H9 (cell line): ENCODE data around the gene MTG1. TPM values are rescaled to one million over a fixed set of nuclear protein-coding genes. Genes with fewer than 3 reads are reported as not detected.

Source experiments
- DNase-seq: peaks from one replicate; pipeline ENCODE4 v3.0.0-alpha.2; 2017
- H2AFZ ChIP-seq: one replicate; pipeline ENCODE4 v1.6.1; 2013; ENCODE audit warnings: mild to moderate bottlenecking, low read length, control low read depth, moderate library complexity
- H2AK5ac ChIP-seq: 2 replicates; pipeline ENCODE4 v1.6.1; 2013; ENCODE audit warnings: low read length, control low read depth, mixed read lengths; ENCODE audit not compliant: insufficient read length
- H2BK120ac ChIP-seq: one replicate; pipeline ENCODE4 v1.6.1; 2013; ENCODE audit warnings: low read depth, mild to moderate bottlenecking, low read length, control low read depth, inconsistent platforms; ENCODE audit not compliant: poor library complexity, severe bottlenecking
- H2BK12ac ChIP-seq: 2 replicates; pipeline ENCODE4 v1.6.1; 2013; ENCODE audit warnings: low read length, control low read depth, mixed read lengths, low read depth; ENCODE audit not compliant: insufficient read length
- H2BK15ac ChIP-seq: 2 replicates; pipeline ENCODE4 v1.6.1; 2013; ENCODE audit warnings: low read depth, low read length, control low read depth
- H2BK20ac ChIP-seq: one replicate; pipeline ENCODE4 v1.6.1; 2013; ENCODE audit warnings: low read depth, mild to moderate bottlenecking, low read length, control low read depth, inconsistent platforms; ENCODE audit not compliant: poor library complexity, severe bottlenecking
- H2BK5ac ChIP-seq: 2 replicates; pipeline ENCODE4 v1.6.1; 2013; ENCODE audit warnings: low read length, control low read depth, mixed read lengths; ENCODE audit not compliant: insufficient read length
- H3K14ac ChIP-seq: 2 replicates; pipeline ENCODE4 v1.6.1; 2013; ENCODE audit warnings: low read length, control low read depth; ENCODE audit not compliant: insufficient read depth
- H3K18ac ChIP-seq: 2 replicates; pipeline ENCODE4 v1.6.1; 2013; ENCODE audit warnings: low read depth, mild to moderate bottlenecking, mixed read lengths, low read length, control low read depth; ENCODE audit not compliant: insufficient read length
- H3K23ac ChIP-seq: 2 replicates; pipeline ENCODE4 v1.6.1; 2013; ENCODE audit warnings: low read length, control low read depth, mixed read lengths, low read depth; ENCODE audit not compliant: insufficient read length
- H3K23me2 ChIP-seq: 2 replicates; pipeline ENCODE4 v1.6.1; 2013; ENCODE audit warnings: low read depth, mild to moderate bottlenecking, mixed read lengths, low read length, control low read depth; ENCODE audit not compliant: insufficient read length, poor library complexity, severe bottlenecking
- H3K27ac ChIP-seq: 2 replicates; pipeline ENCODE4 v1.5.1; 2013; ENCODE audit warnings: low read length, control low read depth, mixed read lengths, low read depth; ENCODE audit not compliant: insufficient read length
- H3K27me3 ChIP-seq: 2 replicates; pipeline ENCODE4 v1.6.1; 2013; ENCODE audit warnings: low read length, control low read depth, inconsistent platforms; ENCODE audit not compliant: insufficient read depth
- H3K4ac ChIP-seq: 2 replicates; pipeline ENCODE4 v1.6.1; 2013; ENCODE audit warnings: low read depth, mild to moderate bottlenecking, control low read depth, inconsistent platforms, low read length, moderate library complexity
- H3K4me1 ChIP-seq: 2 replicates; pipeline ENCODE4 v1.6.1; 2013; ENCODE audit warnings: low read length, control low read depth, inconsistent platforms; ENCODE audit not compliant: insufficient read depth
- H3K4me2 ChIP-seq: 2 replicates; pipeline ENCODE4 v1.6.1; 2013; ENCODE audit warnings: low read length, control low read depth, mixed read lengths; ENCODE audit not compliant: insufficient read length, insufficient read depth
- H3K56ac ChIP-seq: 2 replicates; pipeline ENCODE4 v1.6.1; 2013; ENCODE audit warnings: low read depth, mild to moderate bottlenecking, mixed read lengths, low read length, control low read depth; ENCODE audit not compliant: insufficient read length
- H3K79me1 ChIP-seq: 2 replicates; pipeline ENCODE4 v1.6.1; 2013; ENCODE audit warnings: low read depth, mild to moderate bottlenecking, moderate library complexity, low read length, control low read depth, inconsistent platforms; ENCODE audit not compliant: insufficient read depth, poor library complexity, severe bottlenecking
- H3K79me2 ChIP-seq: 2 replicates; pipeline ENCODE4 v1.6.1; 2013; ENCODE audit warnings: low read length, control low read depth, inconsistent platforms; ENCODE audit not compliant: insufficient read depth
- H3K9ac ChIP-seq: 2 replicates; pipeline ENCODE4 v1.6.1; 2013; ENCODE audit warnings: low read length, control low read depth, mixed read lengths; ENCODE audit not compliant: insufficient read length; ENCODE audit errors: extremely low read depth
- H3K9me3 ChIP-seq: one replicate; pipeline ENCODE4 v1.6.1; 2013; ENCODE audit warnings: low read depth, low read length, inconsistent platforms; ENCODE audit not compliant: control insufficient read depth
- H3T11ph ChIP-seq: one replicate; pipeline ENCODE4 v1.6.1; 2013; ENCODE audit warnings: mild to moderate bottlenecking, low read length, control low read depth, inconsistent platforms
- H4K20me1 ChIP-seq: one replicate; pipeline ENCODE4 v1.6.1; 2013; ENCODE audit not compliant: control insufficient read depth, insufficient read length, insufficient read depth
- H4K5ac ChIP-seq: 2 replicates; pipeline ENCODE4 v1.6.1; 2013; ENCODE audit warnings: low read depth, mild to moderate bottlenecking, mixed read lengths, low read length, control low read depth; ENCODE audit not compliant: insufficient read length
- H4K8ac ChIP-seq: replicated peaks from 2 replicates; pipeline ENCODE4 v1.6.1; 2013; ENCODE audit warnings: low read length, control low read depth, mixed read lengths, low read depth; ENCODE audit not compliant: insufficient read length
- H4K91ac ChIP-seq: 2 replicates; pipeline ENCODE4 v1.6.1; 2013; ENCODE audit warnings: low read depth, mild to moderate bottlenecking, moderate library complexity, mixed read lengths, low read length, control low read depth; ENCODE audit not compliant: insufficient read length
- H3K27ac Mint-ChIP-seq, 3 experiments: 2 replicates in 2 of 3; 3 replicates in 1 of 3; pipeline ENCODE4 v1.8.0; 2020 to 2021; ENCODE audit warnings: mixed read lengths in 3 of 3, mild to moderate bottlenecking in 1 of 3, moderate library complexity in 1 of 3
- H3K27me3 Mint-ChIP-seq: 2 replicates; pipeline ENCODE4 v1.8.0; 2021; ENCODE audit warnings: low read depth, mild to moderate bottlenecking, moderate library complexity, mixed read lengths
- H3K36me3 Mint-ChIP-seq, 3 experiments: 2 replicates in 2 of 3; 3 replicates in 1 of 3; pipeline ENCODE4 v1.8.0; 2020 to 2021; ENCODE audit warnings: low read depth in 3 of 3, mixed read lengths in 3 of 3; ENCODE audit not compliant: insufficient read depth in 1 of 3
- H3K4me1 Mint-ChIP-seq, 2 experiments: 2 replicates each; pipeline ENCODE4 v1.8.0; 2020; ENCODE audit warnings: mixed read lengths in 2 of 2
- H3K4me3 Mint-ChIP-seq, 2 experiments: 2 replicates in 1 of 2; 3 replicates in 1 of 2; pipeline ENCODE4 v1.8.0; 2020 to 2021; ENCODE audit warnings: mild to moderate bottlenecking in 2 of 2, mixed read lengths in 2 of 2, moderate library complexity in 1 of 2
- H3K9me3 Mint-ChIP-seq, 2 experiments: 2 replicates in 1 of 2; 3 replicates in 1 of 2; pipeline ENCODE4 v1.8.0; 2020; ENCODE audit warnings: mild to moderate bottlenecking in 2 of 2, mixed read lengths in 2 of 2, moderate library complexity in 1 of 2
- WGBS: extraction: QIAGEN DNeasy Blood & Tissue Kit; methylation state at CpG from one replicate; pipeline ENCODE4 v1.1.7; 2013; ENCODE audit warnings: missing lambda C conversion rate, low lambda C conversion rate, mixed read lengths; ENCODE audit not compliant: insufficient read length; ENCODE audit errors: extremely low coverage; 5-methylcytosine and 5-hydroxymethylcytosine counted together
- total RNA-seq: library from RNA; stranded (reverse); gene quantifications from 2 replicates; pipeline ENCODE4 v1.2.1, GENCODE V29; 2021
- TF ChIP-seq, protein P1 (sequence below): fragments of 200-600 bp; sonication (generic); conservative IDR thresholded peaks from 3 replicates; pipeline ENCODE4 v1.8.0; 2021; ENCODE audit warnings: antibody characterized with exemption, mild to moderate bottlenecking

MTG1 gene
- total RNA-seq, 1 experiment from 2014 or later = 65.3 TPM

DNA sequence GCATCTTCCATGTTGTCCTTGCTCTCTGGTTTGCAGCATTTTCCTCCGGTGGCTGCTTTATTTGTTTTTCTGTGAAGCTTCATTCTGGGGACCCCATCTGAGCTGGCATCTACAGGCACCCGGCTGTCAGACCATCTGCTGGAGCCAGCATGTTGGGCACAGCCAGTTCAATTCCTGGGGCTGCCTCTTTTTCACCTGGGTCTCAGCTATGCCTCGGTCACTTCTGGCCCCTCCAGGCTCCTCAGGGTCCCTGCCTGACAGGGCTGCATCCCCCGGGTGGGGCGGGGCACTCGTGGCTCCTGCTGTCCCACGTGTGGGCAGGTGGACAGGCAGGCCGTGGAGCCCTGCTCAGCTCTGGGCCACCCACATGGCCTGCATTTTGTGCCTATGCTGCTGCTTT, 67.9 kb downstream of the MTG1 start:
- H3K18ac ChIP-seq = no peak overlapping the region
- peaks cover 76% of the 10 kb centered on the region for H3K9me3 ChIP-seq
- H4K8ac ChIP-seq = no peak overlapping the region
- H2AK5ac ChIP-seq = no peak overlapping the region
- no peak overlapping the region for H2BK20ac ChIP-seq
- no peak overlapping the region for H3K23ac ChIP-seq
- H3K9ac ChIP-seq = no peak overlapping the region
- H2BK120ac ChIP-seq = no peak overlapping the region
- H2BK5ac ChIP-seq = no peak overlapping the region
- no CpG with 5 or more reads among the region's 8 CpGs for WGBS
- H3K4ac ChIP-seq = no peak overlapping the region
- Mint-ChIP-seq H3K4me1 (no peaks in the 10 kb centered on the region), H3K36me3 (peaks cover 11 to 16% (median 14%) of the 10 kb centered on the region in 3 experiments; a peak in 6 of 7 replicates), H3K27me3 (peaks cover 4% of the 10 kb centered on the region), H3K9me3 (peaks cover 76 to 86% of the 10 kb centered on the region in 2 experiments), H3K27ac (no peak overlapping the region), H3K4me3 (no peak overlapping the region)
- TF ChIP-seq, protein P1, sequence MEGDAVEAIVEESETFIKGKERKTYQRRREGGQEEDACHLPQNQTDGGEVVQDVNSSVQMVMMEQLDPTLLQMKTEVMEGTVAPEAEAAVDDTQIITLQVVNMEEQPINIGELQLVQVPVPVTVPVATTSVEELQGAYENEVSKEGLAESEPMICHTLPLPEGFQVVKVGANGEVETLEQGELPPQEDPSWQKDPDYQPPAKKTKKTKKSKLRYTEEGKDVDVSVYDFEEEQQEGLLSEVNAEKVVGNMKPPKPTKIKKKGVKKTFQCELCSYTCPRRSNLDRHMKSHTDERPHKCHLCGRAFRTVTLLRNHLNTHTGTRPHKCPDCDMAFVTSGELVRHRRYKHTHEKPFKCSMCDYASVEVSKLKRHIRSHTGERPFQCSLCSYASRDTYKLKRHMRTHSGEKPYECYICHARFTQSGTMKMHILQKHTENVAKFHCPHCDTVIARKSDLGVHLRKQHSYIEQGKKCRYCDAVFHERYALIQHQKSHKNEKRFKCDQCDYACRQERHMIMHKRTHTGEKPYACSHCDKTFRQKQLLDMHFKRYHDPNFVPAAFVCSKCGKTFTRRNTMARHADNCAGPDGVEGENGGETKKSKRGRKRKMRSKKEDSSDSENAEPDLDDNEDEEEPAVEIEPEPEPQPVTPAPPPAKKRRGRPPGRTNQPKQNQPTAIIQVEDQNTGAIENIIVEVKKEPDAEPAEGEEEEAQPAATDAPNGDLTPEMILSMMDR = no peak
- no peaks in the 10 kb centered on the region for H3K27me3 ChIP-seq
- no peak overlapping the region for H4K91ac ChIP-seq
- H3K4me2 ChIP-seq = no peak overlapping the region
- no peak for DNase-seq
- H3K79me2 ChIP-seq = no peaks in the 10 kb centered on the region
- no peaks in the 10 kb centered on the region for H3K79me1 ChIP-seq
- no peak overlapping the region for H3T11ph ChIP-seq
- no peak overlapping the region for H3K27ac ChIP-seq
- H3K4me1 ChIP-seq = no peaks in the 10 kb centered on the region
- H2BK12ac ChIP-seq = no peak overlapping the region
- no peak overlapping the region for H4K5ac ChIP-seq
- H4K20me1 ChIP-seq = no peaks in the 10 kb centered on the region
- no peaks in the 10 kb centered on the region for H3K23me2 ChIP-seq
- H3K14ac ChIP-seq = no peak overlapping the region
- H3K56ac ChIP-seq = no peak overlapping the region
- no peak overlapping the region for H2BK15ac ChIP-seq
- H2AFZ ChIP-seq = no peak overlapping the region
